Measurements from ENCODE around the gene PGF.

DNA sequence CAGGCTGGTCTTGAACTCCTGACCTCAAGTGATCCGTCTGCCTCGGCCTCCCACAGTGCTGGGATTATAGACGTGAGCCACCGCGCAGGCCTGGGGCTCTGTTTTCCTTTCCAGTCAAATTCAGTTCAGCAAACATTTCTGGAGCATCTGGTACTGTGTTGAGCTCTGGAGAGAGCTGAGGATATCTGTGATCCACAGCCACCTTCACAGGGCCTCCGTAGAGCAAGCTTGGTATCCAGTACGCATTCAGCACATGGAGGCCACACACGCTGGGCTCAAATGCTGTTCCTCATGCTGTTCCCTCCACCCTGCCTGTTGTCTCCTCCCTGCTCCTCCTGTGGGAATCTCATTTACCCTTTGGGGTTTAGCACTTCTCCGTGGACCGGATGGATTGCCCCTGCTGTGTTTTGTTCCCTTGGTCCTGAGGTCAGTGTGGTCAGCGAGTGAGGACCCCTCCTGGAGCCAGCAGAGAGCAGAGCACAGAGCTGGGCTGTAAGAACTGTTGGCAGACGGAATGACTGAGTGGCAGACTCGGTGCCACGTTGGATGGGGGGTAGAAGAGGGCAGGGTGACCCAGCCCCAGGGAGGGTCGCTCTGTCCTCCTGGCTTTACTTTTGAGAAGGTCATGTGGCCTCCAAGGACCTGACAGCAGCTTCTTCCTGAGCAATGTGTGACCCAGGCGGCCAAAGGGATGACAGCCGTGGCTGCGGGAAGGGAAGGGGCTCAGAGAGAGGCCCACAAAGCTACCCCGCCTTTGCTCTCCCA is 33.2 kb downstream of the PGF start:
- no peak for TF ChIP-seq ZNF274 (IDR thresholded peaks at IDR 0.05; ENCODE audit: low read depth, low read length)
- no peak for TF ChIP-seq YY1 (IDR thresholded peaks at IDR 0.05; ENCODE audit: insufficient read depth, insufficient read length)
- no peak for TF ChIP-seq SUZ12 (IDR thresholded peaks at IDR 0.05; ENCODE audit: extremely low read depth, insufficient read depth, insufficient read length)
